GM21447 (cell line): ENCODE results near the gene MAP3K9.

ENCODE experiments used
- ATAC-seq: cut with Tn5 transposase; IDR thresholded peaks from one replicate; pipeline ENCODE4 v1.9.1; 2021; ENCODE audit not compliant: unreplicated experiment

MAP3K9 gene

DNA sequence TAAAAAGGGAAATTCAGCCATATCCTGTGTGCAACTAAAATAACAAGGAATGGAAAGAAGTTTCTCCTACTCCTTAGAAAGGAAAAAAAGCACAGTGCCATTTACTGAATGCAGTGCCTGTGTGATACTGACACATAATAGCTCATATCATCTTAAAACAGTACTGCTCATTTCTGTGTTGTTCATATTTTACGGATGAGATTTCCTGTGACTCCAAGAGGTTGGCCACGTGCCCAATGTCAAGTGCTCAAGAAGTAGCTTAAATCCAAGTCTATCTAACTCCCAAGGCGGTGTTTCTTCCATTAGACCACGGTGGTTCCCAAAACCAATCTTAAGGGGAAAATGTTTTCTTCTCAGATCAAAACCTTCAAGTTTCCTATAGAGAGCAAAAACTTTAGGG is 20.0 kb downstream of the MAP3K9 start:
- ATAC-seq = no peak

DNA sequence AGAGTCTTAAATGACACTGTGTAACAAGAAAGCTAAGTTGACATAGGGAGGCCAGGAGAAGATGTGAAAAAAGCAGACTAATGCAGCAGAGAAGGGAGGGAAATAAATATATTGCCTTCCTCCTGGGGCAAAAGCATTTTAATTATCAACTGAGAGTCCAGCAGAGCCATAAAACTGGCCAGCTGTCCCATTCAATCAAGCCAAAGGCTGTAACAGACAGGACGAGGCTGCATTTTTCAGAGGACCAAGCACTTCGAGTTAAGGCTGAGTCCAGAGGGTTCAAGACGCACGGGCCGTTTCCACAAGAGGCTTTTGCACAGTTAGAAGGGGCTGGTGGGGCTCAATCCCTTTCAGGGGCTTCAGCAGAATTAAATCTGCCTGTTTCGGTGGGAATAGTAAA is 20.4 kb downstream of the MAP3K9 start:
- ATAC-seq = no peak

DNA sequence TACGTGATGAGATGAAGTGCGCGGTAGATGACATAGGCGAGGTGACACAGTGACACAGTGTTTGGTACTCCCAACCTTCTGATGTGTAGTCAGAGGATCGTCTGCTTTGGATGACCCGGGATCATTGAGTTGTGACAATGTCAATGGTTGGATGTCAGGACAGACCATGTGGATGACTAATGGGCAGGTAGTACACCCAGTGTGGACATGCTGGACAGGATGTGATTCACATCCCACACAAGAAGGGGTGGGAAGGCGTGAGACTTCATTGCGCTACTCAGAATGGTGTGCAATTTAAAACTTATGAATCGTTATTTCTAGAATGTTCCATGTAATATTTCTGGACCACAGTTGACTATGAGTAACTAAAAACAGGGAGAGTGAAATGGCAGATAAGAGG is 23.8 kb downstream of the MAP3K9 start:
- ATAC-seq = no peak

GRCh38 chr14:70784886-70785285 is 24.4 kb downstream of the MAP3K9 start:
- no peak for ATAC-seq

GRCh38 chr14:70782361-70782760 is 27.0 kb downstream of the MAP3K9 start:
- no peak for ATAC-seq

DNA sequence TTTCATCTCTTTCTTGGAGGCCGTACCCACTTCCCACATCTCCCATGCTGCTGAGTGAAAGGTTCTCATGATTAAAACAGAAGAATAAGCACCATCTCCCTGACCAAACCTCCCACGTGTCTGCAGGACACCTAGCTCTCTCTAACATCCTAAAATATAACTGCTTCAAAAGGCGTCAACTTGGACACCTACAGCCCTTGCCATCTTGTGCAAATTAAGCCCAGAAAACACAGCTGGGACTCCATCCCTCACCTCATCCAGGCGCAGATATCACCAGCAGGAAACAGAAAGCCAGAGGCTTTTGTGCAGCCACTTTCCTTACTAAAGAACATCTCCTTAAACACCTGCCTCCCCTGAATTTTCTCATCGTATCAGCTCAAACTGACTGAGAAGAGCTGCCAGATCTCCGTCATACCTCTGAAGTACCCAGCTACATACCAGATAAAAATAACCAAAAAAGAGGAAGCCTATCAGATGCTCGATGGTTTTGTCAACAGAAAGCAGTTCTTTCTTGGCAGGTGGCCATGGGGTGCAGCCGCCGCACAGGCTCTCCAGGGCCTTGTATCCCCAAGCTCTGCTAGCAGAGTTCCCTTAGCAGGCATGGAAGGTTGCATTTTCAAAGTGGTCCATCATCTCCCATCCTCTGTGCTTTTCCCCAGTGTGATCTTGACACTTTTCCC is 28.8 kb downstream of the MAP3K9 start:
- ATAC-seq = peak; percentile 57

GRCh38 chr14:70779667-70780066 is 29.6 kb downstream of the MAP3K9 start:
- no peak for ATAC-seq

DNA sequence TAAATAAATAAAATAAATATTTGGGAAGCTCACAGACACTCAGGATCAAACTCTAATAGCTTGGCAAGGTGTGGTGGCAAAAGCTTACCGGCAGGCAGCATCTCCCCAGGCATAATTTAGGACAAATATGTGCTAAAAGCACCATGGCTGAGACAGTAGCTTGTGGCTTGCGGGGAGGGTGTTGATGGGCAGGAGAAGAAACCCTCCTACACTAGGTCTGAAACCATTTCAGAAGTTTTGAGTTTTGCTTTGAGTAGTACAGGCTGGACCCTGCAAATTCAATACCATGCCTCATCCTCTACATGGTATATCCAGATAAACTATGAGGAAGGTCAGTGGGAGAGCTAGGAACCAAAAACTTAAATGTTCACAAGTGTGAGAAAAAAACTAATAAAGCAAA is 33.1 kb downstream of the MAP3K9 start:
- ATAC-seq = no peak

DNA sequence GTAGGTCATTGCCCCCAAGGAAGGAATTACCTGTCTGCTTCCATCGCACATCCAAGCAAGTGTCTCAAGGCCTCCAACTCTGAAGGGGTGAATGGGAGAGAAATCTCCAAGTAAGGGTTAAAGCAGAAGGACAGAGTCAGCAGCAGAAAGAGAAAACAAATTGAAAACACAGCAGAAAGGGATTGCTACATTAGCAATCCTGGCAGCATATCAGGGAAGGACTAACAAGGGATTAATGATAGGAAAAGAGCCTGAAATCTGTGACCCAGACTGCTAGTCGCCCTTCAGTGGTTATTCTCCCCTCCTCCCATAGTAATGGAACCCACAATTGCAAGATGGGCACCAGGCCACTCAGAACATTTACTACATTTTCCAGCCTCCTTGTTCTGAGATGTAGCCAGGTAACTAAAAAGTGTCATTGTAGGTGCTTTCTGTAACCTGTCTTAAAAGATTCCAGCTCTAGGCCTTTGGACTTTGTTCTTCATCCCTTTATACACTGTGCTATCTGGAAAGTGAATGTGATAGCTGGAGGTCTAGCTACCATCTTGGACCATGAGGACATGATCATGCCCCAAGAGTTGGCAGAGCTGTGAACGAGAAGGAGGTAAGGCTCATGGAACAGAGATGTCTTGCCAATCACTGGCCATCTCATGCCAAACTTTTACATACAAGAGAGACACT is 36.0 kb downstream of the MAP3K9 start:
- ATAC-seq = no peak

- ATAC-seq = no peak
These were observed 37.5 kb downstream of the MAP3K9 start for GRCh38 chr14:70771781-70772212.

- ATAC-seq = no peak
These were observed 38.8 kb downstream of the MAP3K9 start for GRCh38 chr14:70770490-70770889.

GRCh38 chr14:70759398-70759797 is 49.9 kb downstream of the MAP3K9 start:
- ATAC-seq = no peak

GRCh38 chr14:70755655-70756054 is 53.7 kb downstream of the MAP3K9 start:
- no peak for ATAC-seq

- ATAC-seq = no peak
These were observed 54.3 kb downstream of the MAP3K9 start for GRCh38 chr14:70754991-70755390.

- ATAC-seq = no peak
These were observed 55.8 kb downstream of the MAP3K9 start for GRCh38 chr14:70753518-70753953.

- ATAC-seq = no peak
These were observed 60.9 kb downstream of the MAP3K9 start for GRCh38 chr14:70748422-70748821.

GRCh38 chr14:70744641-70745040 is 64.7 kb downstream of the MAP3K9 start:
- no peak for ATAC-seq

GRCh38 chr14:70742316-70742715 is 67.0 kb downstream of the MAP3K9 start:
- no peak for ATAC-seq

GRCh38 chr14:70741482-70741881 is 67.8 kb downstream of the MAP3K9 start:
- no peak for ATAC-seq

- no peak for ATAC-seq
These were observed 74.3 kb downstream of the MAP3K9 start for GRCh38 chr14:70735043-70735442.

- no peak for ATAC-seq
These were observed 77.7 kb downstream of the MAP3K9 start for GRCh38 chr14:70731447-70732239.

DNA sequence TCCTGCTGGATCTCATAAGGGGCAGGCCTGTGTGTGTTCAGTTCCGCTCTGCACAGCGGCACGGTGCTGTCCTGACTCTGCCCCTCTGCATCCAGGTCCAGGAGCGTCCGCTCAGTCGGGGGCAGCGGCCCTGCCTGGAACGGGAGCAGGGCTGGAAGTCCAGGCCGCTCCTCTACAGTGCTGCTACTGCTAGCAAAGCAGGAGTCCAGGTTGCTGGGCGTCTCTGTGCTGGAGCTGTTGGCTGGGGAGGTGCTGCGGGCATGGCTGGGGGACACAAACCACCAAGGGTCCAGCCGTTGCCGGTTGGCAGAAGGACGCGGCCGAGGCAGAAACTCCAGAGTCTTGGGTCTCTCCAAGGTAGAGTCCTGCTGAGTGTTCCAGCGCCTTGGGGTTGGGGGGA is 78.9 kb downstream of the MAP3K9 start:
- no peak for ATAC-seq
